PC-9 (cell line): ENCODE data around the gene STN1. TPM values are rescaled to one million over a fixed set of nuclear protein-coding genes. Genes with fewer than 3 reads are reported as not detected.

Experiments
- BruUV-seq: library from RNA; stranded (reverse); fragments of 400-500 nt; replicated peaks from 2 replicates; lab custom pipeline; 2021; lab: Mats Ljungman, UMichigan
- CTCF ChIA-PET: fragments of 300-600 bp; sonication (Branson Sonifier 250); formaldehyde crosslinking; loops from one replicate; lab custom pipeline; 2022; ENCODE audit warnings: antibody characterized with exemption; lab: Charles Lee
- POLR2A ChIA-PET: fragments of 300-600 bp; sonication (Branson Sonifier 250); formaldehyde crosslinking; loops from one replicate; lab custom pipeline; 2022; ENCODE audit warnings: antibody characterized with exemption; ENCODE audit not compliant: unreplicated experiment; lab: Charles Lee
- DNase-seq, 2 experiments: peaks; one replicate each; pipeline versions ENCODE4 v3.0.0 to v3.0.0-alpha.2; 2015 to 2022; ENCODE audit warnings: mixed read lengths in 1 of 2
- H2AFZ ChIP-seq: fragments of 200-600 bp; sonication (generic); 2 replicates; pipeline ENCODE4 v1.8.1; 2017; ENCODE audit warnings: antibody characterized with exemption
- H3F3A ChIP-seq: fragments of 200-600 bp; sonication (generic); 2 replicates; pipeline ENCODE4 v1.8.1; 2017; ENCODE audit warnings: antibody characterized with exemption, mild to moderate bottlenecking, low read depth; ENCODE audit not compliant: insufficient read depth
- H3K27ac ChIP-seq: fragments of 200-600 bp; sonication (generic); 2 replicates; pipeline ENCODE4 v1.6.1; 2016; ENCODE audit warnings: mixed run types
- H3K27me3 ChIP-seq: fragments of 200-600 bp; sonication (generic); 2 replicates; pipeline ENCODE4 v1.6.1; 2016; ENCODE audit warnings: low read depth, mixed run types; ENCODE audit not compliant: insufficient read depth
- H3K36me3 ChIP-seq: fragments of 200-600 bp; sonication (generic); 2 replicates; pipeline ENCODE4 v1.6.1; 2016; ENCODE audit warnings: low read depth, mixed run types
- H3K4me1 ChIP-seq: fragments of 200-600 bp; sonication (generic); replicated peaks from 2 replicates; pipeline ENCODE4 v1.6.1; 2016; ENCODE audit warnings: mixed run types; ENCODE audit not compliant: insufficient read depth
- H3K4me2 ChIP-seq: fragments of 200-600 bp; sonication (generic); 2 replicates; pipeline ENCODE4 v1.6.1; 2017; ENCODE audit warnings: mixed run types
- H3K4me3 ChIP-seq: fragments of 200-600 bp; sonication (generic); 2 replicates; pipeline ENCODE4 v1.6.1; 2016; ENCODE audit warnings: mixed run types
- H3K79me2 ChIP-seq: fragments of 200-600 bp; sonication (generic); 2 replicates; pipeline ENCODE4 v1.6.1; 2017; ENCODE audit warnings: low read depth, mixed run types
- H3K9me2 ChIP-seq: fragments of 200-600 bp; sonication (generic); 2 replicates; pipeline ENCODE4 v1.8.1; 2017; ENCODE audit warnings: mild to moderate bottlenecking; ENCODE audit not compliant: insufficient read depth
- H3K9me3 ChIP-seq: fragments of 200-600 bp; sonication (generic); 2 replicates; pipeline ENCODE4 v1.8.1; 2016; ENCODE audit warnings: low read depth; ENCODE audit not compliant: insufficient read depth
- H4K20me1 ChIP-seq: fragments of 200-600 bp; sonication (generic); 2 replicates; pipeline ENCODE4 v1.8.1; 2017; ENCODE audit not compliant: insufficient read depth
- EZH2 ChIP-seq: fragments of 200-600 bp; sonication (generic); IDR thresholded peaks from 2 replicates; pipeline ENCODE4 v1.8.0; 2017; ENCODE audit warnings: antibody characterized with exemption, low read depth
- intact Hi-C: fragments of 100-400 bp; cut with micrococcal nuclease; formaldehyde crosslinking; loops from one replicate; pipeline ENCODE4 v1.10.0; 2022; ENCODE audit not compliant: unreplicated experiment
- total RNA-seq: library from RNA; stranded (reverse); gene quantifications from 2 replicates; pipeline ENCODE4 v1.2.3, GENCODE V29; 2021
- TF ChIP-seq, protein P1 (sequence below): fragments of 200-600 bp; sonication (generic); conservative IDR thresholded peaks from 2 replicates; pipeline ENCODE4 v1.6.1; 2017; ENCODE audit warnings: mixed run types, antibody characterized with exemption, mild to moderate bottlenecking, moderate library complexity

Gene STN1
- total RNA-seq, 1 experiment from 2014 or later = 20.5 TPM

DNA sequence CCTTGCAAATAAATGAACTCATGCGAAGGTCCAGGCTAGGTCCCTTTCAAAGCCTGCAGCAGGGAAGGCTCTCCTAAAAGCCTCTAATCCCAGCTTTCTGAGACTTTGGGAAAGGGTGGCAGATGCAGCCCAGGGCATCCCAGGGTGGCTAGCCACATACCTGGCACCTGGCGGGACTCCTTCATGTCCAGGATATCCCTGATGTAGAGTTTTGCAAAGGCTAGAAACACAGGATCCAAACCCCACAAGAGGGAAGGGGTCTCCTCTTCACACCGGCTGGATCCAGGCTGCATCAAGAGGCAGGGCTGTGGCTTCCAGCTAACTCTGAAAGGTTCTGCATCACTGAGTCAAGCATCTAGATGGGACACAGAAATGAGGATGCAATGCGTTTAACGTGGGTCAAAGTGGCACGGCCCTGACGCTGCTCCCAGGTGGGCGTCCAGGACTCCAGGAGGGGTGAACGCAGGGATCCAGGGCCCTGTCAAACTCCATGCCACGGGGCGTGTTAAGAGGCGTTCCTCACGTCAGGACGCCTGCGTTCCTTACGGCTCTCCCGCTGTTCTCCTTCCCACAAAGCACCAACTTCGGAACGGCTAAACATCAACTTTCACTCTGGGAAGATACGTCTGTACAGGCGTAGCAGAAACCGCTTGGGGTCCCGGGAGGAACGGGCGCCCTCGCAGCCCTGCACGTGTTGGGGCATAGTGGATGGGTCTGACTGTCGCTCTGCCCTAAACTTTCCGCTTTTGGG lies 507 bp downstream of the STN1 start:
- H3K4me3 ChIP-seq = peak overlapping the region; percentile 87
- H3K79me2 ChIP-seq = peaks cover 31% of the 10 kb centered on the region
- TSS peak; percentile 77 for BruUV-seq
- intact Hi-C loops = loop anchor here (1.0 to 5.0 kb wide), 2 partner anchors 27 to 50 kb away; partner anchors contain the start of gene SLK
- peaks cover 26% of the 10 kb centered on the region for H3K4me1 ChIP-seq
- H2AFZ ChIP-seq = peak overlapping the region; percentile 93
- POLR2A ChIA-PET = interaction anchor here (0.6 to 1.1 kb wide), 2 partner anchors 20 to 50 kb away, joined by 4 to 5 read pairs; no protein-coding TSS in a partner anchor
- peak in 1 of 2 experiments; percentile 35 for DNase-seq
- CTCF ChIA-PET = no interaction called here
- no peaks in the 10 kb centered on the region for H3K9me2 ChIP-seq
- H3K4me2 ChIP-seq = peak overlapping the region; percentile 98
- peaks cover 9% of the 10 kb centered on the region for H3K36me3 ChIP-seq
- H3K9me3 ChIP-seq = peaks cover 9% of the 10 kb centered on the region; the same call in 1 of the 2 replicates
- H3K27me3 ChIP-seq = no peaks in the 10 kb centered on the region
- peaks cover 20% of the 10 kb centered on the region; the same call in 1 of the 2 replicates for H3F3A ChIP-seq
- TF ChIP-seq, protein P1, sequence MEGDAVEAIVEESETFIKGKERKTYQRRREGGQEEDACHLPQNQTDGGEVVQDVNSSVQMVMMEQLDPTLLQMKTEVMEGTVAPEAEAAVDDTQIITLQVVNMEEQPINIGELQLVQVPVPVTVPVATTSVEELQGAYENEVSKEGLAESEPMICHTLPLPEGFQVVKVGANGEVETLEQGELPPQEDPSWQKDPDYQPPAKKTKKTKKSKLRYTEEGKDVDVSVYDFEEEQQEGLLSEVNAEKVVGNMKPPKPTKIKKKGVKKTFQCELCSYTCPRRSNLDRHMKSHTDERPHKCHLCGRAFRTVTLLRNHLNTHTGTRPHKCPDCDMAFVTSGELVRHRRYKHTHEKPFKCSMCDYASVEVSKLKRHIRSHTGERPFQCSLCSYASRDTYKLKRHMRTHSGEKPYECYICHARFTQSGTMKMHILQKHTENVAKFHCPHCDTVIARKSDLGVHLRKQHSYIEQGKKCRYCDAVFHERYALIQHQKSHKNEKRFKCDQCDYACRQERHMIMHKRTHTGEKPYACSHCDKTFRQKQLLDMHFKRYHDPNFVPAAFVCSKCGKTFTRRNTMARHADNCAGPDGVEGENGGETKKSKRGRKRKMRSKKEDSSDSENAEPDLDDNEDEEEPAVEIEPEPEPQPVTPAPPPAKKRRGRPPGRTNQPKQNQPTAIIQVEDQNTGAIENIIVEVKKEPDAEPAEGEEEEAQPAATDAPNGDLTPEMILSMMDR = no peak
- no peak for TF ChIP-seq EZH2
- H3K27ac ChIP-seq = peak overlapping the region; percentile 74
- H4K20me1 ChIP-seq = no peaks in the 10 kb centered on the region

DNA sequence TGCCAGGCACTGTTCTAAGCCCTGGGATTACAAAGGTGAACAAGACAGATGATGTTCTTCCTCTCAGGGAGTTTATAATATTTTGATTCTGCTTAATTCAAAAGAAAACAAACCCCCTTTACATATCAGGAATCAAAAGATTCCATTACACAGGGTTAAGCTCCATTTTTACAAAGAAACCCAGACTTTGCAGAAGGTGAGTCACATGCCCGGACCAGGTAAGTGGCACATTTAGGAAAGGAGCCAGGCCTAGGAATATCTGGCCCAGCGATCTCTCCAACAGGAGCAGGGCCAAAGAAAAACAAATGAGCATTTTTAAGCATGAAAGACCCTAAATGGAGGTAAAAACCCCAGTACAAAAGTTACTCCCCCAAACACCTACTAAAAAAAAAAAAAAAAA lies 1.1 kb downstream of the STN1 start:
- Histone ChIP-seq H3K79me2 (peaks cover 31% of the 10 kb centered on the region), H3K9me2 (no peaks in the 10 kb centered on the region), H3K27ac (peak overlapping the region; percentile 74), H2AFZ (no peak overlapping the region), H3K4me3 (peak overlapping the region; percentile 87), H3K9me3 (peaks cover 9% of the 10 kb centered on the region; the same call in 1 of the 2 replicates), H3K27me3 (no peaks in the 10 kb centered on the region), H3F3A (peaks cover 20% of the 10 kb centered on the region; the same call in 1 of the 2 replicates), H3K4me2 (peak overlapping the region; percentile 98), H4K20me1 (no peaks in the 10 kb centered on the region), H3K4me1 (peaks cover 26% of the 10 kb centered on the region), H3K36me3 (peaks cover 9% of the 10 kb centered on the region)
- no TSS peak for BruUV-seq
- no peak for TF ChIP-seq EZH2
- TF ChIP-seq, protein P1 = no peak
- DNase-seq = no peak
- ChIA-PET POLR2A (interaction anchor here (0.5 to 1.1 kb wide), 3 partner anchors 20 to 506 kb away, joined by 3 to 5 read pairs (median 4); no protein-coding TSS in a partner anchor), CTCF (no interaction called here)
- intact Hi-C loops = loop anchor here (5.0 kb wide), 1 partner anchor 50 kb away; the partner anchor contains the start of gene SLK

DNA sequence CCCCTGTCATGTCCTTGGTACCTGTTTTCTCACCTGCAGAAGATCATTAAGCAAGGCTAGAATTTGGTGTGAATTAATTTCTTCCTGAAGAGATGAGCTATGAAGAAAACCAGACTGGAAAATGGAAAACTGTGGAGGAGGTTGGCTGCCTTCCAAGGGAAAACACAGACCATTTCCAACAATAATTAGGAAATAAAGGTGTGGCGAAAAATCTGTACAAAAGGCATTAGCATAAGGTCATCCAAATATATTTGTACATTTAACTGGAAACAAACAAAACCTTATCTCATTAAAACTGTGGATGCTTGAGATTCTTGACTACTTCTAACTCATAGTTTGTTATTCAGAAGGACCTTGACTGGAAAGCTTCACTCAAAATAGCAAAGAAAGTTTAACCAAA lies 1.7 kb downstream of the STN1 start:
- CTCF ChIA-PET = no interaction called here
- peaks cover 9% of the 10 kb centered on the region for H3K36me3 ChIP-seq
- POLR2A ChIA-PET = interaction anchor here (0.5 to 0.7 kb wide), 2 partner anchors 199 to 506 kb away, joined by 3 to 7 read pairs; no protein-coding TSS in a partner anchor
- TF ChIP-seq EZH2 = no peak
- TF ChIP-seq, protein P1 = no peak
- DNase-seq = no peak
- H3K4me3 ChIP-seq = peak overlapping the region; percentile 87
- no peaks in the 10 kb centered on the region for H4K20me1 ChIP-seq
- H3K4me2 ChIP-seq = peak overlapping the region; percentile 98
- intact Hi-C loops = loop anchor here (5.0 kb wide), 1 partner anchor 51 kb away; the partner anchor contains the start of gene SLK
- no TSS peak for BruUV-seq
- peaks cover 31% of the 10 kb centered on the region for H3K79me2 ChIP-seq
- H3K27me3 ChIP-seq = no peaks in the 10 kb centered on the region
- no peaks in the 10 kb centered on the region for H3K9me2 ChIP-seq
- peaks cover 20% of the 10 kb centered on the region; the same call in 1 of the 2 replicates for H3F3A ChIP-seq
- H3K4me1 ChIP-seq = peaks cover 26% of the 10 kb centered on the region
- H2AFZ ChIP-seq = no peak overlapping the region
- H3K27ac ChIP-seq = peak overlapping the region; percentile 74
- peaks cover 9% of the 10 kb centered on the region; the same call in 1 of the 2 replicates for H3K9me3 ChIP-seq
